ACHN (cell line): ENCODE measurements around the gene UBALD1.

Experiments used
- DNase-seq: peaks from one replicate; pipeline ENCODE4 v3.0.0-alpha.2; 2015
- in situ Hi-C: cut with HindIII; loops from 2 replicates; pipeline ENCODE4 v1.10.0; 2017; ENCODE audit warnings: low sequenced_read_pairs, low pct_ligation_motif_present, low pct_unique_long_range_greater_than_20kb

UBALD1 gene

DNA sequence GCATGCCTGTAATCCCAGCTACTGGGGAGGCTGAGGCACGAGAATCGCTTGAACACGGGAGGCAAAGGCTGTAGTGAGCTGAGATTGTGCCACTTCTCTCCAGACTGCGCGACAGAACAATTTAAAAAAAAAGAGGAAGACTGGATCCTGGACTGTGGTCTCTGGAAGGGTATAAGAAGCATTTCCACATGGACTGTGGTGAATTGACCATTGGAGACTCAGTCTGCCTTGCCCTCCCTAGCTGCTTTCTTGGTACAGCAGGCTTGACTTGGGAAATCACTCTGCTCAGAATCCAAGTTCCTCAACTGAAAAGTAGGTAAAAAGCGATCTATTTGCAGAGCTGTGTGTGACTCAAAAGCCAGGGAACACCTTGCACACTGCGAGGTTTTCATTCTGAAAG, 8.9 kb upstream of the UBALD1 start:
- in situ Hi-C loops, result no loop called here
- DNase-seq, result no peak

DNA sequence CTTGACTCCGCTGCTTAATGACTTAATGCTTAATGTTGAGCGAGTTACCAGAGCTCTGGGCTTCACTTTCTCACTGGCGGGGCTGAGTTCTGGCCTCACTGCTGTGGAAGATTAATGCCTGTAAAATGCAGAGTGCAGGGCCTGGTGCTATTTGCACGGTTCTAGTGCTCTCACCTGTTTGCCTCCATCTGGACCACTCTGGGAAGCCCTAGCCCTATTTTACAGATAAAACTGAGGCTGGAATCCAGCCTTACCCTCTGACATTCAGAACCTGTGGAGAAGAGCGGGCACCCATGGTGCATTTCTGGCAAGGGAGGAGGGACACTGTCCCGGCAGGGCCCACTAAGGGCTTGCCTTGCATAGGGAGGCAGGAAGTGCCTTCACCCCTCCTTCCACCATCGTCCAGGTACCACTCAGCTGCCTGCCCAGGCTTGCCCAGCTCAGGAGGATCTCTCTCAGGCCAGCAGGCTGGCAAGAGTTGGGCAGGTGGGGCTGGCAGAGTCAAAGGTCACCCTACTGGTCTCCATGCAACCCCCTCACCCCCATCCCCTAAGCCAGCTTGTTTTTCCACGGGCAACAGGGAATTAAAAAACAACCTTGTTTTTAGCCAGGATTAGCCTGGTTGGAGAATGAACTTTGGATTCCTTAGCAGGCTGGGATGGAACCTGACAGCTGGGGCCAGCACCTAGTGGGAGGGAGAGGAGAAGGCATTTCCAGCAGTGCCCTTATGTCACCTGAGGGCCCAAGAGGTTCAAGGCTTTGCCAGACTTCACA, 4.1 kb upstream of the UBALD1 start:
- no peak for DNase-seq
- in situ Hi-C loops, result no loop called here

DNA sequence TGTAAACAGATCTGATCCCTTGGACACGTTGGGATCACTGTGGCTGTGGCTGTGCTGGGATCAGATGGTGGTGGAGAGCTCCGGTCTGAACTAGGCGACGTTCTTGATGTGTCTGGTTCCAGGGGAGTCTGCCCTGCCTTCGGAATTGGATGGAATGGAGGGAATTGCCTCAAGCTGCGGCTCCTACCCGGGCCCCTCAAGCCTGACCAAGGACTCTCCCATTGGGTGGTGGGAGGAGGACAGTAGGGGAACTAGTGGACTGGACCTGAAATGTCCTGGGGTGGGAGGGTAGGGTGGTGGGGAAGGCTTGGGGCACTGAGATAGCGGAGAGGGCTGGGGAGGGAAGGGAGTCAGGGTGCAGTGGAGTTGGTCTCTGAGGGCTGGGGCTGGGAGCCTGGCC, 3.2 kb upstream of the UBALD1 start:
- in situ Hi-C loops, result no loop called here
- DNase-seq, result no peak

DNA sequence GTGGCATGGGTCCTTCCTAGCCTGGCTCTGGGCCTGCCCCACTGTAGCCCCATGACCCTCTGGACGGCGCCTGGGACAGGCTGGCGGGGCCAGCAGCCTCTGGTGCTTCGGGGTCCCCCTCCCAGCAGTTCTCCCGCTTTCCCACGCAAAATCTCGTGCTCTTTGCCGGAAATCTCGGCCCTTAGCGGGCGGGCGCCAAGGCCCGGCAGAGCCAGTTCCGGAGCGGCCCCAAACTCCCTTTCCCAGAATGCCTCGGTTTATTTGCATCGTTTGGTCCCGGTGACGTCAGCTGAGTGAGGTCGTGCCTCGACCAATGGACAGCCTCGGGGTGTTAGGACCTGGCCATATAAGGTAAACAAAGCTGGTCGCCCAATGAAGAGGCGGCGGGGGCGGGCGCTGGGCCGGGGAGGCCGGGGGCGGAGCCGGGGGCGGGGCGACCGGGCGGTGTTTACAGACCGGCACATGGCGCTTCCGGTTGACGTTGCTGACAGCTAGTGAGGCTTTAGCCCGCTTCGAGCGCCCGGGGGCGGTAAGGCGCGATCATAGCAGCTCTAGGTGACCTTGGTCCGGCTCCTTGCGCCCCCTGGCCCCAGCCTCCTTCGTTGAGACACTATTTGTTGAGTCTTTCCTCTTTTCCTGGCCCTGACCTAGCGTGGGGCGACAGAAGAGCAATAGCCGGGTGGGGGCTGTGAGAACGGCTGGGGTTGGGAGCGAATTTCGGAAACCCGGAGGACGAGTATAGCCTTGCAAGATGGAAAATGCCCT, 1.5 kb upstream of the UBALD1 start:
- in situ Hi-C loops, result no loop called here
- DNase-seq, result peak; percentile 100

DNA sequence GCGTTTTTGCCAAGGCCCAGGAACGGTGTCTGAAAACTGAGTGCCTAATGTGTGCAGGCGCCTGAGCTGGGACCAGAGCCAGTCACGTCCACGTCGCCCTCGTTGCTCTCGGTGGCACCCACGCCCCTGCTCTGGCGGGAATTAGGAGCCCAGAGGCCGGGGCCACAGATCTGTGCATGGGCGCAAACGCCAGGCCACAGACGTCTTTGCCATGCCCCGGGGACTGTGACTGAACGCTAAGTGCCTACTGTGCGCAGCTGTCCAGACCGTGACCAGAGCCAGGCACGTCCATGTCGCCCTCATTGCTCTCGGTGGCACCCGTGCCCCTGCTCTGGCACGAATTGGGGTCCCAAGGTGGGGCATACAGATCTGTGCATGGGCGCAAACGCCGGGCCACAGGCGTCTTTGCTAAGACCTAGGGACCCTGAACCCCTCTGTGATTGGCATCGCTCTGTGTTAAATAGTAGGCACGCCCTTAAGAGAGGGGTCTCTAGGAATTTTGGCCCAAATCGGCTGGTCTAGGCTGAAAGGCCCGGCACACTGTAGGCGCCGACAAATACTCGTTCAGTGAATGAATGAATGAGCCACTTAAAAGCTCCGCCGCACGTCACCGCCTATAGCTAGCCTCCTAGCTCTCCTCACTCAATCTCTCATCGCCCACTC, 827 bp upstream of the UBALD1 start:
- in situ Hi-C loops, result no loop called here
- no peak for DNase-seq

DNA sequence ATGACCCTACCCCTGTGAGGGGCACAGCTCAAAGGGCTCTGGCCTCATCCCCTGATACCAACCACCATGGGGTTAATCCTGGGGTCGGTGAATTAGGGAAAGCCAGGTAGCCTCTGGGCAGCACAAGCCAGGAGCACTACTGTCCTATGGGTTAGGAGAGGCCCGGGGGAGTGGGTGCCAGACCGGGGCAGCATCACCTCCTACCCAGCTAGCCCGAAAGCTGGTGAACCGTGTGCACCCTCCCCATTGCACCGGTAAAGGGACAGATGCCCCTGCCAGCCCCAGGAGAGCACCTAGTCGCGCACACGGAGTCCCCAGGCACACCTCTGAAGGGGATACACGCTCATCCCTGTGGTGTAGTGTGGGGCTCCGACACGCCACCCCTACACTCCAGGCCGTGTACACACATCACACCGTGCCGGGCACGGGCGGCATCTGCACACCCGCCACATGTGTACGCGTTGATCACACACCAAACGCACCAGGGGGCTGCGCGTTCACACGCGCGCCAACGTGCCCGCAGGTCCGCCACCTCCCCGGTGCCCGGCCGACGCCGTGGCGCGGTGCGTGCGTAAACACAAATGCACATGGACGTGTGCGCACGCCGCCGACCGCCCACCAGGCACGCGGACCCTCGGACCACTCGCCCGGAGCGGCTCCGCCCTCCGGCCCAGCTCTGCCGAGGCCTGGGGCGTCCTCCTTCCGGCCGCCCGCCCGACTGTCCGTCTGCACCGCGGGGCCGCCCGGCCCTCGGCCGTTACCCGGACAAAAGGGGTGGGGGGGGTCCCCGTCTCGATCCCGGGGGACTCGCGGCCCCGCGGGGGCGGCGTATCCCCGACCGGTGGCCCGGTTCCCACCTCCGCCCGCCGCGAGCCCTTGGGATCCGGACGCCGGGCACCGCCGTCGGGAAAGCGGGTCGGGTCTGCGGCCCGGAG, 785 bp downstream of the UBALD1 start:
- in situ Hi-C loops, result no loop called here
- DNase-seq, result peak; percentile 55

DNA sequence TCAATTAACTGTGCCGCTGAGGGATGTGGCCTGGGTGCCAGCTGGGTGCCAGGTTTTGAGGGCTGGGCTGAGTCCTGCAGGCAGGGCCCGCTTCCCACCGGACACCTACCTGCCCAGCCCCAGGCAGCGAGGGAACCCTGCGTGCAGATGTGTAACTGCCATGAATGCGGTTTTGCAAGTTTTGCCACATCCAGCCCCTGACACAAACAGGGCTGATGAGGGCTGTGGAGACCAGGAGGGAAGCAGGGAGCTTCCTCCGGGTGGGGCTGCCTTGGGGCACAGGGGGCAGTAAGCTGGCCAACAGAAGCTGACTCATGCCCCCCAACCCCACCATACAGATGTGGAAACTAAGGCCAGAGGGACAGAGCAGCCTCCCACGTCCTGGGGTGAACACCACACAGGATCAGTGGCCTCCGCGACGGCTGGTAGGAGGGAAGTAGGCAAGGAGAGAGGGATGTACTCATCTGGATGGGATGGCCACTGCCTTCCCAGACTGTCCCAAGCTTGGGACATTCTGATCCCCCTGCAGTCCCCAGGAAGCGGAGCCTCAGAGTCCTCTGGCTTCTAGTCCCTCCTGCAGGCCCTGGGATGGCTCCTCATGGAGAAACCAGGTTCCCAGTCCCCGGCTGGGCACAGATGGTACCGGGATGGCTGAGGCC, 1.6 kb downstream of the UBALD1 start:
- DNase-seq, result no peak
- in situ Hi-C loops, result no loop called here

DNA sequence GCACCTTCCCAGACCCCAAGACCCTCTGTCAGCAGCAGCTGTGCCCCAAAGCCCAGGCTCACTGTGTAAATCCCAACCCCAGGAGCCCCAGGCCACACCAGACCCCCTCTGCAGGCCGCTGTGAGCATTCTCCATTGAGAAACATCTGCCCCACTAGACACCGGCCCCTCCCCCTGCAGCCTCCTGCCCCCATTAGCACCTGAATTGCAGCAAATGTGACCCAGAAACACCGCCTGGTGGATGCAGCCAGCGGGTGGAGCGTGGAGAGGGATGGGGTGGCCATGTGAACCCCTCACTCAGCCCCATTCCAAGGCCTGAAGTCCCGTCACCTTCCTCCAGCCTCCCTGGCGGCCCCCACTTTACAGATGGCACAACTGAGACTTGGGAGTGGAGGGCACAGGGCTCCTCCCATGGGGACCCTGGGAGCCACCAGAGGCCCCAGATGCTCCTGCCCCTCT, 2.2 kb downstream of the UBALD1 start:
- in situ Hi-C loops, result no loop called here
- no peak for DNase-seq

DNA sequence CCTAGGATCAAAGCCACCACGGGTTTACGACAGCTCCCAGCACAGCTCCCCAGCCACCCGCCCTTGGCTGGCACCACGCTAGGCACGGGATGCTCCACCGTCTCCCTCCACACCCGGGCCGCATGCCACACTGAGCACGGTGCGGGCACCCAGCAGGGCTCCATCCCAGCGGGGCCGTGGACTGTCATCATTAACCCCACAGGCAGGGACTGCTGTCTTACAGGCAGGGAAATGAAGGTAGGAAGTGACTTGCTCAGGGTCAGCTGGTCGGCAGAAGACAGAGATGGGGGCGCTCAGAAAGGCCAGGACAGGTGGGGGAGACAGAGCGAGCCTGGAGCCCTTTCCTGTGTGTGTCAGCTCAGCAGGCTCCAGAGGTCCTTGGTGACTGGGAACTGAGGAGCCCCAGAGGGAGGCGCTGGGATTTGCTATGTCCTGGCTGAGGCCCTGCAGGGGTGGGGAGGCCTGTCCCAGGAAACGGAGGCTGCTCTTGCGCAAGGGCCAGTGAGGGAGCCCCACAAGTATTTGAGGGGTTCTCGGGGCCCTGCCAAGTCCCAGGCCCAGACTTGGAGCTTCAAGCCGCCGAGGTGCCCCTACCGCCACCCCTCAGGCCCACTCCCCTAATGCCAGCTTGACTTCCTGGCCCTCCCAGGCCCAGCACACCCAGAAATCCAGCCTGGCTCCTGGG, 3.2 kb downstream of the UBALD1 start:
- in situ Hi-C loops, result no loop called here
- DNase-seq, result no peak

DNA sequence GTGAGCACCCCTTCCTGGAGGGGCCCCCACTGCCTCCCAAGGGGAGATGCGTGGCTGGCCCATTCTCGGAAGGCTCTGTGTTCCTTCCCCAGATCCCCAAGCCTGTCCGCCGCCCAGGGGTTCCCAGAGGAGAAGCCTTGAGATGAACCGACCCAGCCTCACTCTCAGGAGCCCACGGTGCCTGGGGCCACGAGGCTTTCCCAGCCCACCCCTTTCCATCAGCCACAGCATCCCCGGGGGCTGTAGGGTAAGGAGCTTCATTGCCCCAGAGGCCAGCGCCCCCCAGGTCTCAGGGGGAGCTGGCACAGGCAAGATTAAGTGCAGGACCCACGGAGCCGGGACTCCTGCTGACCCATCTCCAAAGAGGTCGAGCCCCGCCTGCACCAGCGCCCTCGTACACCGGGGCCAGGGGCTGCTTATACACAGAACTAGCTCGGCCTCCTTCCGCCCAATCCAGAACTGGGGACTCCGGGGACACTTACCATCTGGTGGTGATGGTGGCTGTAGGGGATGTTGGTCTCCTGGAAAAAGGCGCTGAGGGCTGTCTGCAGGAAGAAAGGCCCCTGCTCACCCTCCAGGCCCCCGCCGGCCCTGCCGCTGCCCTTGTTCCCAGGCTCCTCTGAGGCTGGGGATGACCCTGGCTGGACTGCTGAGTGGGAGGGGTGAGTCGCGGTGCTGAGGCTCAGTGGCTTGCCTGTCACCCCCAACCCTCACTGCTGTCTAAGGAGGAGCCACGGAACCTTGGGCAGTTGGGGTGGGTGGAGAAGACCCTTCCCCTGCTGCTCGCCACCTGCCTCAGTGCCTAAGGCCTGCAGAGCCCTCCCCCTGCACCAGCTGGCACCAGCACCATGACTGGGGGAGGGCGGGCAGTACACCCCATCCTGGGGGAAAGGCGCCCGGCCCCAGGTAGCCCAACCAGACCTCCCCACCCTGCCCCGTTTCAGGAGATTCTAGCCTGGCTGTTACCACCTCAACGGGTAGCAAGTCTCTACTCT, 4.4 kb downstream of the UBALD1 start:
- DNase-seq, result no peak
- in situ Hi-C loops, result no loop called here

DNA sequence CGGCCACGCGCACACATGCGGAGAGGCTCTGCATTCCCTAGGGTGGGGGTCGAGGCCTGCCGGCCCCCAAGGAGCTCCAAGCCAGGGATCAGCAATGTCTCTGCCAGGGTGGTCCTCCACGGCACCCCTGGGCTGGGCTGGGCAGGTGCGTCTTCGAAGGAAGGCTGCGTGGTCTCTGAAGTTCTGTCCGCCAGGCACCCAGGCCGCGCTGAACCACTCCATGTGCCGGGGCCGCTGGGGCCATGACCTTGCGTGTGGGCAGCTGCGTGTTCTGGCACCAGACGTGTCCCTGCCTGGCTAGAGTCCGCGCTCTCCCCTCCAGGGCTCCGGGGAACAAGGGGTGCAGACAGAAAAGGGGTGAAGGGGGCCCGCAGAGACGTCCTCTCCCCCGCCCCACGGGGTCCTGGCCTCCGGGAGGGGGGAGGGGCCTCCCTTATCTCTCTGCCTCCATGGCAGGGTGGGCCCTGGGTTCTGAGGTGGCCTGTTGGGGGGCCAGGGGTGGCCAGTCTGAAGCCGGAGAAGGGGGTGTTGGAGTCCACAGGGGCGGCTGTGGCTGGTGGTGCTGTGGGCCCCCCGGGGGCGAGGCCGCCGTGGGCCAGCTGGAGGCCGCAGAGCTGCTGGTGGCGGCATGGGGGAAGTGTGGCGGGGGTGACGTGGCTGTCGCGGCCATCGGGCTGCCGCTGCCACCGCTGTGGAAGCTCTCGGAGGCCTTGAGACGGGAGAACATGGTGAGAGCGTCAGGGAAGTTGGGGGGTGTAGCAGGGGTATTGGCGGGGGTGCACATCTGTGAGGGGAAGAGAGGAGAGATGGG, 5.3 kb downstream of the UBALD1 start:
- no peak for DNase-seq
- in situ Hi-C loops, result no loop called here

DNA sequence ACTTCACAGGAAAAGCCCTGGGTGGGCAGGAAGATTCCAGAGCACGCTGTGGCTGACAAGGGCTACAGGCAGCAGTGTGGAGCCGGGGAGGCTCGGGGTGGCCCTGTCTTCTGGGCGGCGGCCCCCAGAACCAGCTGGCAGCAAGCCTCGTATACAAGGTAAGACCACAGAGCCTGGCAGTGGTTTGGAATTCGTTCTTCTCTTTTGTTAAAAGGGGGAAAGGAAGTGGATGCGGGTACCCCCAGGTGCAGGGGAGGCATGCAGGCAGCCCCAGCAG, 6.0 kb downstream of the UBALD1 start:
- in situ Hi-C loops, result no loop called here
- DNase-seq, result no peak

DNA sequence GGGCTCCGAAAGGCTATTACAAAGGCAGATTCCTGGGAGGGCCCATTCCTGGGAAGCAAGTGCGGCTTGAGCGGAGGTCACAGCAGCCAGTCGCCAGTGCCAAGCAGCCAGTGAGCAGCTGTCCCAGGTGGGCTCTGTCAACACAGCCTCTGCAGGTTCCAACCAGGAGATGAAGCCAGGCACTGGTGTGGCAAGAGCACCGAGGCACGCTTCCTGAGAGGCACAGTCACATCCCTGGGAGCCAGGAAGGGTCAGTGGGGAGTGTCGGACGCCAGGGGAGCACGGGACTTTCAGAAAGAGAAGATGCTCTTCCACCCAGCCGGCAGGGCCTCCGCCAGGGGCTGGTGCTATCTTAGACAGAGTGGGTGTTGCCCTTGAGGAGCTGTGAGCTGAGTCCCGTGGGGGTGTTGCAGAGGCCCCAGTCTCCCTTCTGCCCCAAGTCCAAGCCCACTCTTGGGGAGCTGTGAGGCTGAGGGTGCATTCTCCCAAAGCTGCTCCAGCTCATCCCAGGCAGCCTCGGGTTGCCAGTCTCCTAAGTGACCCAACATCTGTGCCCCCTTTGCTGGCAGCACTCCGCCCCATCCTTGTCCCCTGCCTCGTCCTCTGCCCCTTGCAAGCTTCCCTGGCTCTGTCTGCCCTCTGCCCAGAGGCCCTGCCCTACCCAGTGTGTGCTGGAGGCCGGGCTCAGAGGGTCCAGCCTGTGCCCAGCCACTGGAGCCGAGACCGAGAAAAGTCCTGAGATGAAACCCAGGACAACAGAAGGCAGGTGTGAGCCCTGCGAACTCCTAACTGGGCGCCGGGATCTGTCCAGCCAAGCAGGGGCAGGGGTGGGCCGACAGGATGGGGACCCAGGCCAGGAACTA, 6.6 kb downstream of the UBALD1 start:
- no peak for DNase-seq
- in situ Hi-C loops, result no loop called here

DNA sequence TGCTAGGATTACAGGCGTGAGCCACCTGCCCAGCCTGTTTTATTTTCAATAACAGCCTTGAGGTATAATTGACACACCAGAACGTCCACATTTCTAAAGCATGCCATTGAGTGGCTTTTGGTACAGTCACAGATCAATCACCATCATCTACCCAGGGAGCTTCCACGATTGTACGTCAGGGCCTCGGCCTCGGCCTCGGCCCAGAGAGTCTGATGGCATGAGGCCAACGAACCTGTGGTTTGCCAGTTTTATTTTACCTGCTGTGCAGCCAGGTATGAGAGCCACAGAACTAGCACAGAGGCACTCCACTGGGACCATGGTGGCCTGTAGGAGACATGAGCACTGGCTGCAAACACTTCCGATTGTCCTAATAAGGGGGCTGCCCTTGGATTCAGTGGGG, 8.3 kb downstream of the UBALD1 start:
- DNase-seq, result no peak
- in situ Hi-C loops, result no loop called here

DNA sequence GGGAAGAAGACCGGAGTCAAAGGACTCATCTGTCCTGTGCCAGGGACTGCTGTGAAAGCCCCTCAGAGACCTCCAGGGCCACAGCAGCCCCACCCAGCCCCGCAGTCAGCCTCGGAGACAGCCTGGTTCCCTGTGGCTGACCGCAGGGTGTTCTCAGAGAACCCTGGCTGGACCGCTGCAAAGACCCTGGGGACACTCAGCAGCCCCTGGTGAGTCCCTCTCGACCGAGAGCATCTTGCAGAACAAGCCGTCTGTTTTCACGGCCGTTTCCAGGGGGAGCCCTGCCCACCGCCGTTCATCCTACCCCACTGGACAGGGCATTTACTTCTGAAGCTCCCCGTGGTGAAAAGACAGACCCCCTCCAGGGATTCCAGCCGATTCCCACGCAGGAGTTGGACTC, 10.3 kb downstream of the UBALD1 start:
- in situ Hi-C loops, result no loop called here
- DNase-seq, result no peak
